Endodermal cell (in vitro differentiated cells): ENCODE data around the gene POP4. TPM values are rescaled to one million over a fixed set of nuclear protein-coding genes. Genes with fewer than 3 reads are reported as not detected.

Source experiments
- DNase-seq: peaks from one replicate; pipeline ENCODE4 v3.0.0-alpha.2; 2017
- H3K27ac ChIP-seq: 2 replicates; pipeline ENCODE4 v1.5.1; 2013; ENCODE audit warnings: mild to moderate bottlenecking, low read depth, low read length, moderate library complexity
- H3K27me3 ChIP-seq: 2 replicates; pipeline ENCODE4 v1.6.1; 2013; ENCODE audit warnings: mild to moderate bottlenecking, low read length, moderate library complexity; ENCODE audit not compliant: insufficient read depth, control insufficient read depth, poor library complexity, severe bottlenecking
- H3K36me3 ChIP-seq: 2 replicates; pipeline ENCODE4 v1.7.0; 2013; ENCODE audit warnings: mild to moderate bottlenecking, low read length, moderate library complexity; ENCODE audit not compliant: control insufficient read depth, insufficient read depth
- H3K4me1 ChIP-seq: one replicate; pipeline ENCODE4 v1.7.0; 2013; ENCODE audit warnings: low read length; ENCODE audit not compliant: control insufficient read depth, insufficient read depth
- H3K4me3 ChIP-seq: 2 replicates; pipeline ENCODE4 v1.5.1; 2013; ENCODE audit warnings: mild to moderate bottlenecking, low read length, moderate library complexity
- H3K9ac ChIP-seq: 2 replicates; pipeline ENCODE4 v1.6.1; 2013; ENCODE audit warnings: mild to moderate bottlenecking, low read length, moderate library complexity; ENCODE audit not compliant: poor library complexity, severe bottlenecking; ENCODE audit errors: extremely low read depth
- H3K9me3 ChIP-seq: 2 replicates; pipeline ENCODE4 v1.6.1; 2013; ENCODE audit warnings: mild to moderate bottlenecking, low read length, moderate library complexity; ENCODE audit not compliant: control insufficient read depth
- H3K27ac Mint-ChIP-seq: 2 replicates; pipeline ENCODE4 v1.8.0; 2020; ENCODE audit warnings: mixed read lengths
- H3K27me3 Mint-ChIP-seq: 2 replicates; pipeline ENCODE4 v1.8.0; 2021; ENCODE audit warnings: mild to moderate bottlenecking, mixed read lengths; ENCODE audit not compliant: insufficient read depth
- H3K36me3 Mint-ChIP-seq: 2 replicates; pipeline ENCODE4 v1.8.0; 2020; ENCODE audit warnings: low read depth, mixed read lengths
- H3K4me1 Mint-ChIP-seq: 2 replicates; pipeline ENCODE4 v1.8.0; 2020; ENCODE audit warnings: mixed read lengths
- H3K4me3 Mint-ChIP-seq: 2 replicates; pipeline ENCODE4 v1.8.0; 2020; ENCODE audit warnings: mild to moderate bottlenecking, moderate library complexity, mixed read lengths
- H3K9me3 Mint-ChIP-seq: 2 replicates; pipeline ENCODE4 v1.8.0; 2020; ENCODE audit warnings: mild to moderate bottlenecking, mixed read lengths
- WGBS, 2 experiments: methylation state at CpG; one replicate each; pipeline versions ENCODE4 v1.1.5 to v1.1.7; 2013; ENCODE audit warnings: missing lambda C conversion rate in 2 of 2, mixed read lengths in 1 of 2; ENCODE audit not compliant: insufficient coverage in 1 of 2, insufficient read length in 1 of 2; 5-methylcytosine and 5-hydroxymethylcytosine counted together
- total RNA-seq, 2 donors: library from RNA; stranded (reverse); fragmentation: NEBNext Ultra II Directional in 1 of 2; extraction: Animal tissue kit (Norgen Biotek cat#: 25700) in 1 of 2; gene quantifications; 2 replicates in 1 of 2; 3 replicates in 1 of 2; pipeline ENCODE4 v1.2.1, GENCODE V29; 2021
- TF ChIP-seq, protein P1 (sequence below): fragments of 200-600 bp; sonication (generic); conservative IDR thresholded peaks from 2 replicates; pipeline ENCODE4 v1.5.0; 2021; ENCODE audit warnings: antibody characterized with exemption, mild to moderate bottlenecking

Gene POP4
- total RNA-seq, 2 donors from 2014 or later: 58.2 to 59.7 TPM

DNA sequence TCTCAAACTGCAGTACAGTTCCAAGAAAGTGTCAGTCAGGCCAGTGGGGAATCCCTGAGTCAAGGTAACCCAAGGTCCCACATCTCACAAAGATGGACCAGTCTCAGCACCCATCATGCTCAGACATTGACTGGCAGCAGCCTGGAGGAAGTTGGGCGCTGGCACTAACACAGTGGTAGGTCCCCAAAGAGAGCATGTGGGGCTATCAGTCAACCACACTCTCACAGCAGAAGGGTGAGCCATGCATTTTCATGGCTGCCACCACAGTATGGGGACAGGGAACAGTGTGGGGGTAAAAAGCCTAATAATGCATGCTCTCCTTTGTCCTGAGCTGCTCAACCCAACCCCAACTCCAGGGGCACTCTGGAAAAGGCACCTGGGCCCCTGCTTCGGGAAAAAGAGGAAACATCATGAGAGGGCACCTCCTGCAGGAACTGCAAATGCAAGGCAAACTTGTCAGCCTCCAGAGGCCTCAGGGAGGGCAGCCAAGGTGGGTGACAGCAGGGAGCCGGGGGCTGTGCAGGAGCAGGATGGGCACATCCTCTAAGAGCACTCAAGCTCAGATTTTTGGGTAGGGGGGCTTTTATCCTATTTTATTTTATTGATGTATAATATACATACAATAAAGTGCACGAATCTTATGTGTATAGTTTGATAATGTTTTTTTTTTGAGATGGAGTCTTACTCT lies 49.7 kb downstream of the POP4 start:
- no peak overlapping the region for H3K27ac Mint-ChIP-seq
- no peak overlapping the region for H3K4me3 Mint-ChIP-seq
- no peaks in the 10 kb centered on the region for H3K36me3 ChIP-seq
- no peaks in the 10 kb centered on the region for H3K27me3 ChIP-seq
- no peaks in the 10 kb centered on the region for H3K36me3 Mint-ChIP-seq
- H3K4me1 ChIP-seq: no peaks in the 10 kb centered on the region
- H3K27ac ChIP-seq: no peak overlapping the region
- DNase-seq: no peak
- no peaks in the 10 kb centered on the region for H3K4me1 Mint-ChIP-seq
- H3K9ac ChIP-seq: no peak overlapping the region
- no peaks in the 10 kb centered on the region for H3K9me3 Mint-ChIP-seq
- 79 to 90% methylated on average over 2 to 3 of the region's 4 CpGs for WGBS, 2 experiments
- no peak overlapping the region for H3K4me3 ChIP-seq
- H3K9me3 ChIP-seq: no peaks in the 10 kb centered on the region
- TF ChIP-seq, protein P1, sequence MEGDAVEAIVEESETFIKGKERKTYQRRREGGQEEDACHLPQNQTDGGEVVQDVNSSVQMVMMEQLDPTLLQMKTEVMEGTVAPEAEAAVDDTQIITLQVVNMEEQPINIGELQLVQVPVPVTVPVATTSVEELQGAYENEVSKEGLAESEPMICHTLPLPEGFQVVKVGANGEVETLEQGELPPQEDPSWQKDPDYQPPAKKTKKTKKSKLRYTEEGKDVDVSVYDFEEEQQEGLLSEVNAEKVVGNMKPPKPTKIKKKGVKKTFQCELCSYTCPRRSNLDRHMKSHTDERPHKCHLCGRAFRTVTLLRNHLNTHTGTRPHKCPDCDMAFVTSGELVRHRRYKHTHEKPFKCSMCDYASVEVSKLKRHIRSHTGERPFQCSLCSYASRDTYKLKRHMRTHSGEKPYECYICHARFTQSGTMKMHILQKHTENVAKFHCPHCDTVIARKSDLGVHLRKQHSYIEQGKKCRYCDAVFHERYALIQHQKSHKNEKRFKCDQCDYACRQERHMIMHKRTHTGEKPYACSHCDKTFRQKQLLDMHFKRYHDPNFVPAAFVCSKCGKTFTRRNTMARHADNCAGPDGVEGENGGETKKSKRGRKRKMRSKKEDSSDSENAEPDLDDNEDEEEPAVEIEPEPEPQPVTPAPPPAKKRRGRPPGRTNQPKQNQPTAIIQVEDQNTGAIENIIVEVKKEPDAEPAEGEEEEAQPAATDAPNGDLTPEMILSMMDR: no peak
- no peaks in the 10 kb centered on the region for H3K27me3 Mint-ChIP-seq

DNA sequence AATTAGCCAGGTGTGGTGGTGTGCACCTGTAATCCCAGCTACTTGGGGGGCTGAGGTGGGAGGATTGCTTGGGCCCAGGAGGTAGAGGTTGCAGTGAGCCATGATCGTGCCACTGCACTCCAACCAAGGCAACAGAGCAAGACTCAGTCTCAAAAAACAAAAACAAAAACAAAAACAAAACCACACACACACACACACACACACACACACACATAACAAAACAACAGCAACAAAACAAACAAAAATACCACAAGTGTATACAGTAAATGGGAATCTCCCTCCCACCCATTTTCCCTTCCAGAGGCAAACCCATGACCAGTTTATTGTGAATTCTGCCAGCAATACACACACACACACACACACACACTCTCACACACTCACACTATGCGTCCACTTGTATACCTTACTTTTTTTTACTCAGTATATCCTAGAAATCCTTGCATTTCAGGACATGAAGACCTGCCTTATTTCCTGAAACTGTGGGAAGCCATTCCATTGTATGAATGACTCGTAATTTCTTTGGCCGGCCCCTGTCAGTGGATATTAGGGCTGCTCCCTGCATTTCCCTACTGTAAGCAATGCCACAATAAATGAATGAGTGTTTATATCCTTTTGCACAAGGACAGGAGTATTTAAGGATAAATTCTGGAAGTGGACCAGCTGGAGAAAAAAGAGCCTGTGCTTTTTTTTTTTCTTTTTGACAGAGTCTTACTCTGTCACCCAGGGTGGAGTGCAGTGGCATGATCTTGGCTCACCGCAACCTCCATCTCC lies 52.3 kb downstream of the POP4 start:
- Histone ChIP-seq H3K4me1 (no peaks in the 10 kb centered on the region), H3K27ac (no peak overlapping the region), H3K9ac (no peak overlapping the region), H3K27me3 (no peaks in the 10 kb centered on the region), H3K4me3 (no peak overlapping the region), H3K36me3 (no peaks in the 10 kb centered on the region), H3K9me3 (no peaks in the 10 kb centered on the region)
- H3K4me3 Mint-ChIP-seq: no peak overlapping the region
- 94% methylated on average over 5 of the region's 5 CpGs; no CpG with 5 or more reads in 1 of the 2 experiments for WGBS, 2 experiments
- H3K27me3 Mint-ChIP-seq: no peaks in the 10 kb centered on the region
- no peak overlapping the region for H3K27ac Mint-ChIP-seq
- H3K4me1 Mint-ChIP-seq: no peaks in the 10 kb centered on the region
- TF ChIP-seq, protein P1: no peak
- no peaks in the 10 kb centered on the region for H3K36me3 Mint-ChIP-seq
- DNase-seq: no peak
- H3K9me3 Mint-ChIP-seq: no peaks in the 10 kb centered on the region

DNA sequence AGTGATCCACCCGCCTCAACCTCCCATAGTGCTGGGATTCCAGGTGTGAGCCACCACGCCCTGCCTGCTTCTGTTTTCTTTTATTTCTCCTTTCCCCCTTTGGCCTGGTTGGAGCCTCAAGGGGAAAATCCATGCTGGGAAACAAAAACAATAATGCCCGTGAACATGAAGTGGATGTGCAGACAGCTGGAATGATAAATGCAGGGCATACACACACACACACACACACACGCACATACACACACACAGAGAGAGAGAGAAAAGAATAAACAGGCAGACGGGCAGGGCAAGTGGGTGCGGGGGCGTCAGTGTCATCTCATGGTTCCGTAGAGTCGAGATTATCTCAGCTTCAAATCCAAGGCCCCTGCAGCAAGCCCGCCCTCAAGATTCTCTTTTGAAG lies 54.8 kb downstream of the POP4 start:
- no peak overlapping the region for H3K4me3 Mint-ChIP-seq
- peaks cover 15% of the 10 kb centered on the region for H3K27me3 ChIP-seq
- H3K4me3 ChIP-seq: no peak overlapping the region
- H3K4me1 ChIP-seq: no peaks in the 10 kb centered on the region
- H3K9me3 Mint-ChIP-seq: no peaks in the 10 kb centered on the region
- H3K27ac ChIP-seq: no peak overlapping the region
- 90 to 93% methylated on average over 5 to 9 of the region's 10 CpGs for WGBS, 2 experiments
- H3K27me3 Mint-ChIP-seq: peaks cover 6% of the 10 kb centered on the region
- H3K4me1 Mint-ChIP-seq: no peaks in the 10 kb centered on the region
- no peaks in the 10 kb centered on the region for H3K36me3 Mint-ChIP-seq
- TF ChIP-seq, protein P1: no peak
- H3K9ac ChIP-seq: no peak overlapping the region
- no peak for DNase-seq
- H3K36me3 ChIP-seq: no peaks in the 10 kb centered on the region
- no peak overlapping the region for H3K27ac Mint-ChIP-seq
- no peaks in the 10 kb centered on the region for H3K9me3 ChIP-seq
